Liver (tissue), 3 donors: ENCODE measurements around the gene AMPD3.

ENCODE experiments used
- ATF3 ChIP-seq: IDR thresholded peaks from 2 replicates; pipeline ENCODE4 v1.6.1; 2016; ENCODE audit warnings: antibody characterized with exemption
- CTCF ChIP-seq: fragments of 150-350 bp; IDR thresholded peaks from 2 replicates; pipeline ENCODE4 v1.5.1; 2017; ENCODE audit warnings: improper control_type of control experiment, low read depth, low read length; ENCODE audit not compliant: missing input control
- FOXA1 ChIP-seq: IDR thresholded peaks from 2 replicates; pipeline ENCODE4 v1.6.1; 2016; ENCODE audit warnings: antibody characterized with exemption
- GABPA ChIP-seq, 2 donors: IDR thresholded peaks in 1 of 2; conservative IDR thresholded peaks in 1 of 2; 2 replicates each; pipeline ENCODE4 v1.6.1; 2016; ENCODE audit warnings: antibody characterized with exemption in 2 of 2, mild to moderate bottlenecking in 1 of 2, moderate library complexity in 1 of 2
- MAX ChIP-seq: IDR thresholded peaks from 2 replicates; pipeline ENCODE4 v1.6.1; 2016; ENCODE audit warnings: antibody characterized with exemption
- REST ChIP-seq: IDR thresholded peaks from 2 replicates; pipeline ENCODE4 v1.6.1; 2016; ENCODE audit warnings: antibody characterized with exemption, mild to moderate bottlenecking
- SP1 ChIP-seq: IDR thresholded peaks from 2 replicates; pipeline ENCODE4 v1.6.1; 2018; ENCODE audit warnings: antibody characterized with exemption, mild to moderate bottlenecking
- YY1 ChIP-seq: IDR thresholded peaks from 2 replicates; pipeline ENCODE4 v1.6.1; 2016; ENCODE audit warnings: antibody characterized with exemption, mild to moderate bottlenecking
- donor health status: healthy.
- donor health status: healthy.

GRCh38 chr11:10443721-10444235, 11.3 kb upstream of the AMPD3 start:
- TF ChIP-seq CTCF, result no peak
- no peak for TF ChIP-seq YY1
- TF ChIP-seq REST, result no peak
- TF ChIP-seq GABPA (IDR thresholded peaks at IDR 0.05 in 1 of 2, conservative IDR thresholded peaks at IDR 0.05 in 1 of 2), result no peak
- no peak for TF ChIP-seq MAX
- no peak for TF ChIP-seq FOXA1
- TF ChIP-seq ATF3, result no peak
- no peak for TF ChIP-seq SP1
